AG04449 (cell line): ENCODE results near the gene PCSK7.

ENCODE experiments used
- CTCF ChIA-PET: fragments of 350-600 bp; formaldehyde crosslinking; extraction: SDS; loops from one replicate; lab custom pipeline; 2021; ENCODE audit warnings: antibody characterized with exemption; lab: Yijun Ruan, JAX
- POLR2A ChIA-PET: fragments of 400-600, 350-600 bp; formaldehyde crosslinking; extraction: SDS; loops from one replicate; lab custom pipeline; 2020; ENCODE audit warnings: antibody characterized with exemption, inconsistent platforms; lab: Yijun Ruan, JAX
- DNase-seq: peaks from one replicate; pipeline ENCODE4 v3.0.0-alpha.2; 2010; ENCODE audit warnings: low read depth, low spot score
- H3K4me3 ChIP-seq: 2 replicates; pipeline ENCODE4 v1.5.1; 2011; ENCODE audit warnings: low read depth, mild to moderate bottlenecking, control low read depth, low read length
- TF ChIP-seq, protein P1 (sequence below): IDR thresholded peaks from one replicate; pipeline ENCODE4 v1.5.1; 2011; ENCODE audit warnings: mild to moderate bottlenecking, moderate library complexity, low read length, control low read depth, inconsistent platforms; ENCODE audit not compliant: insufficient read depth; ENCODE audit errors: missing control alignments

PCSK7 gene

DNA sequence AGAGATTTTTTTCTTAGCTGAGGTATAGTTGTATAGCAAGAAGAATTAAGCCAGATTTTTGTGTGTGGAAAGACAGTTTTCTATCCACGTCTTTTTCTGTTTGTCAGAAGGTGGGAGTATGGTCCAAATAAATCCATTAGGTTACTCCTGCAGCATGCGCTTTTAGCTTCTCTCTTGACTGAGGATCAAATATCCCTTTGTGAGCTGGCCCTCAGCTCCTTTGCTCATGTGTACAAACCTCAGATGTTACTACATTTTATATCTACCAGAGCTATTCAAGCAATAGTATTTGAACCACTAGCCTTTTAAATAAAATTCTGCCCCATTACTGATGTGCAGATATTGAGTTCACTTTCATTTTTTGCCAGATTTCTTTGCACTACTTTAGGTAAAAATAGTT lies 62.1 kb downstream of the PCSK7 start:
- no peak overlapping the region for H3K4me3 ChIP-seq
- ChIA-PET CTCF (interaction anchor here (1.3 to 6.1 kb wide), 4 partner anchors 8 to 62 kb away, joined by 3 to 29 read pairs (median 4); partner anchors contain the start of gene SIDT2), POLR2A (interaction anchor here (1.0 kb wide), 1 partner anchor 9 kb away, joined by 5 read pairs; the partner anchor contains the start of gene SIDT2)
- TF ChIP-seq, protein P1, sequence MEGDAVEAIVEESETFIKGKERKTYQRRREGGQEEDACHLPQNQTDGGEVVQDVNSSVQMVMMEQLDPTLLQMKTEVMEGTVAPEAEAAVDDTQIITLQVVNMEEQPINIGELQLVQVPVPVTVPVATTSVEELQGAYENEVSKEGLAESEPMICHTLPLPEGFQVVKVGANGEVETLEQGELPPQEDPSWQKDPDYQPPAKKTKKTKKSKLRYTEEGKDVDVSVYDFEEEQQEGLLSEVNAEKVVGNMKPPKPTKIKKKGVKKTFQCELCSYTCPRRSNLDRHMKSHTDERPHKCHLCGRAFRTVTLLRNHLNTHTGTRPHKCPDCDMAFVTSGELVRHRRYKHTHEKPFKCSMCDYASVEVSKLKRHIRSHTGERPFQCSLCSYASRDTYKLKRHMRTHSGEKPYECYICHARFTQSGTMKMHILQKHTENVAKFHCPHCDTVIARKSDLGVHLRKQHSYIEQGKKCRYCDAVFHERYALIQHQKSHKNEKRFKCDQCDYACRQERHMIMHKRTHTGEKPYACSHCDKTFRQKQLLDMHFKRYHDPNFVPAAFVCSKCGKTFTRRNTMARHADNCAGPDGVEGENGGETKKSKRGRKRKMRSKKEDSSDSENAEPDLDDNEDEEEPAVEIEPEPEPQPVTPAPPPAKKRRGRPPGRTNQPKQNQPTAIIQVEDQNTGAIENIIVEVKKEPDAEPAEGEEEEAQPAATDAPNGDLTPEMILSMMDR: no peak
- DNase-seq: no peak

DNA sequence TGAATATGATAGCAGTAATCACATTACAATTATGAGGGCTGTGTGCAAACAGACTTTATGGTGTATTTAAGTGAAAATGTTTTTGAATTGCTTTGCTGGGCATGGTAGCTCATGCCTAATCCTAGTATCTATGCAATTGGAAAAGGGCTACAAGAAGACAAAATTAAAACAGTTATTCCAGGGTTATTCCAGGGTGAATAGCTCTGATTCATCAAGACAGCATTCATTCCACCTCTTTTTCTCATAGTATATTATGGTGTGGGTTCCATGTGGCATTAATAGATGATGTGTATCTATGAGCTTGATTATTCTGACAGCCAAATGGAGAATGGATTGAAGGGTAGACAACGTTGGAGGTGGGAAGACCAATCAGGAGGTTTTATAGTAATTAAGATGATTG lies 65.4 kb downstream of the PCSK7 start:
- ChIA-PET CTCF (interaction anchor here (0.8 to 1.5 kb wide), 4 partner anchors 13 to 64 kb away, joined by 3 to 6 read pairs (median 4); no protein-coding TSS in a partner anchor), POLR2A (interaction anchor here (1.0 to 1.3 kb wide), 3 partner anchors 12 to 21 kb away, joined by 3 to 6 read pairs (median 4); partner anchors contain the start of gene SIDT2)
- TF ChIP-seq, protein P1: no peak
- no peak overlapping the region for H3K4me3 ChIP-seq
- no peak for DNase-seq

GRCh38 chr11:117160826-117161225 lies 71.0 kb downstream of the PCSK7 start:
- H3K4me3 ChIP-seq: no peak overlapping the region
- POLR2A ChIA-PET: interaction anchor here (0.7 kb wide), 2 partner anchors 12 to 15 kb away, joined by 3 read pairs; no protein-coding TSS in a partner anchor
- TF ChIP-seq, protein P1: no peak
- CTCF ChIA-PET: interaction anchor here (0.8 to 3.2 kb wide), 6 partner anchors 15 to 429 kb away, joined by 3 to 13 read pairs (median 4); partner anchors contain the start of gene PAFAH1B2
- DNase-seq: no peak

DNA sequence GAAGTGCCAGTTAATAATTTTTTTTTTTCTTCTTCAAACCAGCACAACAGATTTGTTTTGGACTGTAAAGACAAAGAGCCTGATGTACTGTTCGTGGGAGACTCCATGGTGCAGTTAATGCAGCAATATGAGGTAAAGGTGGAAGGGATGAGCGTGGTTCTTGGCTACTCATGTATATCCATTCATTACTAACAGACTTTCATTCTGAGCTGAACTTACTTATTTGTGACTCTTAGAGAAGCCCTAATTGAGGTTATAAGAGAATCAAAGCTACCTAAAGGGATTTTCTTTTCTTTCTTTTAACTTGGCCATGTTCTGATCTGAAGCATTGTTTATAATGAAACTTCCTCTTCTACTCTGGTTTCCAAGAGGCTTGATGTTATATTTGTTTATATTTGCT lies 72.0 kb downstream of the PCSK7 start:
- CTCF ChIA-PET: interaction anchor here (0.9 to 3.2 kb wide), 5 partner anchors 10 to 425 kb away, joined by 3 to 13 read pairs (median 4); partner anchors contain the start of gene PAFAH1B2
- POLR2A ChIA-PET: no interaction called here
- TF ChIP-seq, protein P1: no peak
- H3K4me3 ChIP-seq: no peak overlapping the region
- no peak for DNase-seq

GRCh38 chr11:117157507-117157906 lies 74.4 kb downstream of the PCSK7 start:
- ChIA-PET POLR2A (no interaction called here), CTCF (interaction anchor here (1.0 to 1.8 kb wide), 2 partner anchors 23 to 24 kb away, joined by 3 to 4 read pairs; no protein-coding TSS in a partner anchor)
- TF ChIP-seq, protein P1: no peak
- DNase-seq: no peak
- no peak overlapping the region for H3K4me3 ChIP-seq

GRCh38 chr11:117154468-117154867 lies 77.4 kb downstream of the PCSK7 start:
- CTCF ChIA-PET: interaction anchor here (1.4 kb wide), 1 partner anchor 9 kb away, joined by 4 read pairs; no protein-coding TSS in a partner anchor
- no peak overlapping the region for H3K4me3 ChIP-seq
- DNase-seq: no peak
- POLR2A ChIA-PET: no interaction called here
- TF ChIP-seq, protein P1: no peak
